ENCODE results near the gene RTN1. TPM values are rescaled to one million over a fixed set of nuclear protein-coding genes. Genes with fewer than 3 reads are reported as not detected.

The RTN1 gene
- total and polyA plus RNA-seq, 2 donors from 2014 or later = 4.5 to 5.1 TPM

- no peak for TF ChIP-seq CTCF (IDR thresholded peaks at IDR 0.05; ENCODE audit: borderline replicate concordance, extremely low read depth, insufficient read depth)
- intact Hi-C loops (cut with DNase I) = no loop called here
- FAIRE-seq (no peak), DNase-seq (peak in 1 of 5 donors; percentile 2)
- no peak overlapping the region for H3K9ac ChIP-seq (ENCODE audit: low read length in 3 of 3)
- no peaks in the 10 kb centered on the region for H3K9me3 ChIP-seq (ENCODE audit: control insufficient read depth in 2 of 3, insufficient read depth in 1 of 3, low read length in 3 of 3)
- no peaks in the 10 kb centered on the region for H3K36me3 ChIP-seq (ENCODE audit: control insufficient read depth in 2 of 3, insufficient read depth in 3 of 3, low read length in 3 of 3)
- H3K4me1 ChIP-seq (ENCODE audit: control insufficient read depth in 2 of 3, insufficient read depth in 2 of 3, low read depth in 1 of 3, low read length in 3 of 3) = no peaks in the 10 kb centered on the region
- no peak overlapping the region for H3K4me3 ChIP-seq (ENCODE audit: low read length in 3 of 3)
- no peak overlapping the region for H3K27ac ChIP-seq (ENCODE audit: low read depth in 2 of 2, low read length in 2 of 2)
- peaks cover 5% of the 10 kb centered on the region for H3K27me3 ChIP-seq (ENCODE audit: control insufficient read depth, insufficient read depth, low read length)
Measured at GRCh38 chr14:59629444-59630287, 240.9 kb downstream of the RTN1 start.

- intact Hi-C loops (cut with DNase I) = no loop called here
- no peak overlapping the region for H3K4me3 ChIP-seq (ENCODE audit: low read length in 3 of 3)
- no peak for TF ChIP-seq CTCF (IDR thresholded peaks at IDR 0.05; ENCODE audit: borderline replicate concordance, extremely low read depth, insufficient read depth)
Measured at GRCh38 chr14:59627011-59627520, 243.5 kb downstream of the RTN1 start.

GRCh38 chr14:59622631-59623030 lies 247.9 kb downstream of the RTN1 start:
- no peaks in the 10 kb centered on the region for H3K27me3 ChIP-seq (ENCODE audit: control insufficient read depth, insufficient read depth, low read length)
- intact Hi-C loops (cut with DNase I) = no loop called here
- no peaks in the 10 kb centered on the region for H3K4me1 ChIP-seq (ENCODE audit: control insufficient read depth in 2 of 3, insufficient read depth in 2 of 3, low read depth in 1 of 3, low read length in 3 of 3)
- H3K4me3 ChIP-seq (ENCODE audit: low read length in 3 of 3) = no peak overlapping the region
- DNase-seq (no peak), FAIRE-seq (no peak)
- TF ChIP-seq CTCF (IDR thresholded peaks at IDR 0.05; ENCODE audit: borderline replicate concordance, extremely low read depth, insufficient read depth) = no peak
- no peaks in the 10 kb centered on the region for H3K9me3 ChIP-seq (ENCODE audit: control insufficient read depth in 2 of 3, insufficient read depth in 1 of 3, low read length in 3 of 3)
- H3K36me3 ChIP-seq (ENCODE audit: control insufficient read depth in 2 of 3, insufficient read depth in 3 of 3, low read length in 3 of 3) = no peaks in the 10 kb centered on the region
- H3K27ac ChIP-seq (ENCODE audit: low read depth in 2 of 2, low read length in 2 of 2) = no peak overlapping the region
- no peak overlapping the region for H3K9ac ChIP-seq (ENCODE audit: low read length in 3 of 3)

More at GRCh38 chr14:59627011-59627520, 243.5 kb downstream of the RTN1 start:
- Histone ChIP-seq H3K4me1 (ENCODE audit: control insufficient read depth in 2 of 3, insufficient read depth in 2 of 3, low read depth in 1 of 3, low read length in 3 of 3) (no peaks in the 10 kb centered on the region), H3K9me3 (ENCODE audit: control insufficient read depth in 2 of 3, insufficient read depth in 1 of 3, low read length in 3 of 3) (no peaks in the 10 kb centered on the region), H3K9ac (ENCODE audit: low read length in 3 of 3) (no peak overlapping the region), H3K27me3 (ENCODE audit: control insufficient read depth, insufficient read depth, low read length) (peaks cover 5% of the 10 kb centered on the region), H3K36me3 (ENCODE audit: control insufficient read depth in 2 of 3, insufficient read depth in 3 of 3, low read length in 3 of 3) (no peaks in the 10 kb centered on the region), H3K27ac (ENCODE audit: low read depth in 2 of 2, low read length in 2 of 2) (no peak overlapping the region)
- no peak for DNase-seq
- FAIRE-seq = no peak

All from kidney (tissue), 14 donors.